GM23248 (cell line): Measurements from ENCODE around the gene PEX11A. TPM values are rescaled to one million over a fixed set of nuclear protein-coding genes. Genes with fewer than 3 reads are reported as not detected.

Experiments used
- DNase-seq: peaks from one replicate; pipeline ENCODE4 v3.0.0-alpha.2; 2015
- H2AFZ ChIP-seq: fragments of 200-600 bp; sonication (generic); 2 replicates; pipeline ENCODE4 v1.6.1; 2016; ENCODE audit warnings: antibody characterized with exemption
- H3F3A ChIP-seq: fragments of 200-600 bp; sonication (generic); 2 replicates; pipeline ENCODE4 v1.6.1; 2016; ENCODE audit warnings: mild to moderate bottlenecking, antibody characterized with exemption, mixed run types; ENCODE audit not compliant: insufficient read depth
- H3K27ac ChIP-seq: fragments of 200-600 bp; sonication (generic); 2 replicates; pipeline ENCODE4 v1.5.1; 2016; ENCODE audit warnings: mild to moderate bottlenecking
- H3K27me3 ChIP-seq: fragments of 200-600 bp; sonication (generic); replicated peaks from 2 replicates; pipeline ENCODE4 v1.6.1; 2016; ENCODE audit warnings: mild to moderate bottlenecking; ENCODE audit not compliant: insufficient read depth
- H3K36me3 ChIP-seq: fragments of 200-600 bp; sonication (generic); 2 replicates; pipeline ENCODE4 v1.6.1; 2016; ENCODE audit warnings: low read depth, mild to moderate bottlenecking
- H3K4me1 ChIP-seq: fragments of 200-600 bp; sonication (generic); 2 replicates; pipeline ENCODE4 v1.6.1; 2016; ENCODE audit warnings: mild to moderate bottlenecking; ENCODE audit not compliant: insufficient read depth
- H3K4me2 ChIP-seq: fragments of 200-600 bp; sonication (generic); one replicate; pipeline ENCODE4 v1.6.1; 2016; ENCODE audit warnings: mild to moderate bottlenecking; ENCODE audit not compliant: unreplicated experiment
- H3K4me3 ChIP-seq: fragments of 200-600 bp; sonication (generic); 2 replicates; pipeline ENCODE4 v1.5.1; 2016; ENCODE audit warnings: mild to moderate bottlenecking
- H3K79me2 ChIP-seq: fragments of 200-600 bp; sonication (generic); 2 replicates; pipeline ENCODE4 v1.6.1; 2016; ENCODE audit warnings: mild to moderate bottlenecking; ENCODE audit not compliant: insufficient read depth
- H3K9ac ChIP-seq: fragments of 200-600 bp; sonication (generic); 2 replicates; pipeline ENCODE4 v1.6.1; 2016; ENCODE audit warnings: mild to moderate bottlenecking
- H3K9me2 ChIP-seq: fragments of 200-600 bp; sonication (generic); 2 replicates; pipeline ENCODE4 v1.6.1; 2016; ENCODE audit warnings: mixed run types, mild to moderate bottlenecking, moderate library complexity; ENCODE audit not compliant: insufficient read depth
- H3K9me3 ChIP-seq: fragments of 200-600 bp; sonication (generic); one replicate; pipeline ENCODE4 v1.6.1; 2017; ENCODE audit warnings: low read depth
- H4K20me1 ChIP-seq: fragments of 200-600 bp; sonication (generic); 2 replicates; pipeline ENCODE4 v1.6.0; 2016; ENCODE audit not compliant: insufficient read depth
- EZH2 ChIP-seq: fragments of 200-600 bp; sonication (generic); IDR thresholded peaks from 2 replicates; pipeline ENCODE4 v1.6.1; 2018; ENCODE audit warnings: antibody characterized with exemption, mild to moderate bottlenecking; ENCODE audit not compliant: insufficient read depth, poor library complexity, severe bottlenecking
- EZH2phosphoT487 ChIP-seq: fragments of 200-600 bp; sonication (generic); IDR thresholded peaks from 2 replicates; pipeline ENCODE4 v1.6.1; 2018; ENCODE audit warnings: antibody characterized with exemption, moderate library complexity, mild to moderate bottlenecking, low read depth; ENCODE audit not compliant: insufficient read depth
- WGBS, 2 experiments: methylation state at CpG; one replicate each; pipeline ENCODE4 v1.1.6; 2015 to 2017; ENCODE audit warnings: low lambda C conversion rate in 2 of 2, low coverage in 1 of 2; ENCODE audit errors: missing lambda C conversion rate in 2 of 2; 5-methylcytosine and 5-hydroxymethylcytosine counted together
- in situ Hi-C: fragments of 300-500 bp; cut with MboI; formaldehyde crosslinking; loops from 2 replicates; pipeline ENCODE4 v1.15.0; 2020
- polyA plus RNA-seq: library from polyadenylated mRNA; unstranded; fragments of >200 nt; fragmentation: Nextera tagmentation; extraction: Ambion mirVana; gene quantifications from 2 replicates; pipeline ENCODE4 v1.2.1, GENCODE V29; 2016
- total RNA-seq: library from RNA; depleted of rRNA; stranded (reverse); fragments of >200 nt; shearing (Covaris generic); gene quantifications from 2 replicates; pipeline ENCODE4 v1.2.3, GENCODE V29; 2014

Gene PEX11A
- total and polyA plus RNA-seq, 2 experiments from 2014 or later = 5.3 to 5.4 TPM

GRCh38 chr15:89674526-89674925 lies 16.0 kb downstream of the PEX11A start:
- Histone ChIP-seq H3K9me2 (no peaks in the 10 kb centered on the region), H3K79me2 (no peaks in the 10 kb centered on the region), H4K20me1 (no peaks in the 10 kb centered on the region), H3K4me2 (no peak overlapping the region), H3K9me3 (no peaks in the 10 kb centered on the region), H3K9ac (no peak overlapping the region), H3K36me3 (no peaks in the 10 kb centered on the region), H3K4me1 (no peaks in the 10 kb centered on the region), H3K27me3 (no peaks in the 10 kb centered on the region), H2AFZ (no peak overlapping the region), H3F3A (0 out of 2 replicates have a peak, but pooled peaks cover 2% of the 10 kb centered on the region), H3K4me3 (no peak overlapping the region), H3K27ac (no peak overlapping the region)
- 65 to 66% methylated on average over 4 of the region's 4 CpGs for WGBS, 2 experiments
- DNase-seq = no peak
- in situ Hi-C loops = no loop called here
- TF ChIP-seq EZH2 (no peak), EZH2phosphoT487 (no peak)

DNA sequence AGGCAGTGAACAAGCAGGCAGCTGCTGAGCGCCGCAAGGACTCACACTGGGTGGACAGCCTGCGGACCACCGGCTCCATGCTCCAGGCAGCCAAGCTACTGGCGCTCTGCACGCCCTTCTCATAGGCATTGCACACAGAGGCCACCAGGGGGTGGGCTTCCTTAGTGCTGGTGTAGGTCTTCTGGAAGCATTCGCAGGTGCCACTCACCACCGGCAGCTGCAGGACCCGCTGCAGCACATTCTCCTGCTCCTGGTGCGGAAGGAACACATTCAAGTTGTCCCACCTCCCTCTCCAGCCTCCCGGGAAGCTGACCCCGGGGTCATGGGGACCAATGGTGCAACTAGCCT lies 17.4 kb downstream of the PEX11A start:
- 53 to 62% methylated on average over 12 of the region's 12 CpGs for WGBS, 2 experiments
- Histone ChIP-seq H3K4me3 (no peak overlapping the region), H3K4me1 (no peaks in the 10 kb centered on the region), H3K4me2 (no peak overlapping the region), H3K27ac (no peak overlapping the region), H3K79me2 (no peaks in the 10 kb centered on the region), H3F3A (no peaks in the 10 kb centered on the region), H3K9me3 (no peaks in the 10 kb centered on the region), H3K9ac (no peak overlapping the region), H2AFZ (no peak overlapping the region), H3K27me3 (no peaks in the 10 kb centered on the region), H3K36me3 (no peaks in the 10 kb centered on the region), H3K9me2 (no peaks in the 10 kb centered on the region), H4K20me1 (no peaks in the 10 kb centered on the region)
- DNase-seq = peak; percentile 38
- TF ChIP-seq EZH2 (no peak), EZH2phosphoT487 (no peak)
- in situ Hi-C loops = no loop called here

- H2AFZ ChIP-seq = no peak overlapping the region
- H3K9me2 ChIP-seq = no peaks in the 10 kb centered on the region
- no peaks in the 10 kb centered on the region for H4K20me1 ChIP-seq
- no peaks in the 10 kb centered on the region for H3K9me3 ChIP-seq
- H3K4me1 ChIP-seq = no peaks in the 10 kb centered on the region
- in situ Hi-C loops = no loop called here
- WGBS, 2 experiments = 82 to 84% methylated on average over 9 to 12 of the region's 12 CpGs
- no peaks in the 10 kb centered on the region for H3F3A ChIP-seq
- H3K9ac ChIP-seq = no peak overlapping the region
- H3K4me2 ChIP-seq = no peak overlapping the region
- peak; percentile 70 for DNase-seq
- no peak overlapping the region for H3K4me3 ChIP-seq
- H3K36me3 ChIP-seq = no peaks in the 10 kb centered on the region
- no peak overlapping the region for H3K27ac ChIP-seq
- no peaks in the 10 kb centered on the region for H3K79me2 ChIP-seq
- TF ChIP-seq EZH2 (no peak), EZH2phosphoT487 (no peak)
- no peaks in the 10 kb centered on the region for H3K27me3 ChIP-seq
These were observed 18.1 kb downstream of the PEX11A start for GRCh38 chr15:89672221-89673164.

DNA sequence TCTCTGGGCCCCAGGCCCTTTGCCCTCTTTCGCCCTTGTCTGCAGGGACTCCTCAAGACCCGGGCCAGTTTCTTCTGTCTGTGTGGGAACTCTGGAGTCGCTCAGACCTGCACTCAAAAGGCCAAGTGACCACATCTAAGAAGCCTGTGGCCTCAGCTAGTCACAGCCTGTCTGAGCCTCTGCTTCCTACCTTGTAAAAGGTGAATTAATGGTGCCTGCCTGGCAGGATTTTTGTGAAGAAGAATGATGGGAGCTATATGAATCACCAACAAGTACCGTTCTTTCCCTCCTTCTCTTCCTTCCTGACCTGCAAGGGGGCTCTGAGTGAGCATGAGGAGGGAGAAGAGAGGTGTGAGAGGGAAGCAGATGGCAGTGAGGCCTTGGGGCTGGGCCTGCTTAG lies 18.9 kb downstream of the PEX11A start:
- H4K20me1 ChIP-seq = no peaks in the 10 kb centered on the region
- H3K9ac ChIP-seq = no peak overlapping the region
- no peak overlapping the region for H2AFZ ChIP-seq
- in situ Hi-C loops = no loop called here
- DNase-seq = no peak
- no peaks in the 10 kb centered on the region for H3K36me3 ChIP-seq
- no peak overlapping the region for H3K4me2 ChIP-seq
- H3K27me3 ChIP-seq = no peaks in the 10 kb centered on the region
- H3K27ac ChIP-seq = no peak overlapping the region
- 47 to 53% methylated on average over 4 of the region's 4 CpGs for WGBS, 2 experiments
- no peak for TF ChIP-seq EZH2phosphoT487
- no peak for TF ChIP-seq EZH2
- H3K4me3 ChIP-seq = no peak overlapping the region
- H3K79me2 ChIP-seq = no peaks in the 10 kb centered on the region
- no peaks in the 10 kb centered on the region for H3K4me1 ChIP-seq
- H3F3A ChIP-seq = no peaks in the 10 kb centered on the region
- H3K9me3 ChIP-seq = no peaks in the 10 kb centered on the region
- H3K9me2 ChIP-seq = no peaks in the 10 kb centered on the region
